IMR-90 (cell line): Measurements from ENCODE around the gene QTRT2. TPM values are rescaled to one million over a fixed set of nuclear protein-coding genes. Genes with fewer than 3 reads are reported as not detected.

ENCODE experiments used
- ATAC-seq: fragments of 200-7000 bp; cut with Tn5 transposase; 2 replicates; pipeline ENCODE4 v1.9.1; 2020; ENCODE audit warnings: low read depth, mild to moderate bottlenecking, moderate library complexity
- BruUV-seq: library from RNA; stranded (reverse); fragments of 400-500 nt; replicated peaks from 2 replicates; lab custom pipeline; 2021; lab: Mats Ljungman, UMichigan
- CTCF ChIA-PET: fragments of 300-600 bp; formaldehyde crosslinking; extraction: SDS; loops from one replicate; lab custom pipeline; 2021; ENCODE audit warnings: antibody characterized with exemption; lab: Yijun Ruan, JAX
- POLR2A ChIA-PET: fragments of 300-600 bp; sonication (Branson Sonifier 250); formaldehyde crosslinking; loops from one replicate; lab custom pipeline; 2022; ENCODE audit warnings: antibody characterized with exemption; ENCODE audit not compliant: unreplicated experiment; lab: Charles Lee
- DNase-seq: peaks from one replicate; pipeline ENCODE4 v3.0.0; 2013
- H2AFZ ChIP-seq: replicated peaks from 2 replicates; pipeline ENCODE3; 2013; ENCODE audit warnings: low read length, mild to moderate bottlenecking; ENCODE audit not compliant: poor library complexity
- H2AK5ac ChIP-seq: 2 replicates; pipeline ENCODE4 v1.6.1; 2013; ENCODE audit warnings: low read depth, low read length, inconsistent platforms
- H2AK9ac ChIP-seq: replicated peaks from 2 replicates; pipeline ENCODE3; 2013; ENCODE audit warnings: mild to moderate bottlenecking, low read depth, low read length, moderate library complexity; ENCODE audit not compliant: poor library complexity
- H2BK120ac ChIP-seq: 2 replicates; pipeline ENCODE4 v1.6.1; 2013; ENCODE audit warnings: low read depth, low read length, inconsistent platforms
- H2BK15ac ChIP-seq: 3 replicates; pipeline ENCODE4 v1.6.1; 2013; ENCODE audit warnings: low read depth, low read length, inconsistent platforms
- H2BK20ac ChIP-seq: 2 replicates; pipeline ENCODE4 v1.6.1; 2013; ENCODE audit warnings: low read depth, mild to moderate bottlenecking, inconsistent platforms, low read length, moderate library complexity
- H2BK5ac ChIP-seq: 2 replicates; pipeline ENCODE4 v1.6.1; 2013; ENCODE audit warnings: mild to moderate bottlenecking, low read depth, low read length, inconsistent platforms; ENCODE audit not compliant: poor library complexity, severe bottlenecking
- H3K14ac ChIP-seq: replicated peaks from 2 replicates; pipeline ENCODE4 v1.6.1; 2013; ENCODE audit warnings: low read depth, low read length, inconsistent platforms
- H3K18ac ChIP-seq: 2 replicates; pipeline ENCODE4 v1.6.1; 2013; ENCODE audit warnings: low read depth, low read length, control low read depth
- H3K23ac ChIP-seq: 2 replicates; pipeline ENCODE4 v1.6.1; 2013; ENCODE audit warnings: low read depth, low read length, inconsistent platforms
- H3K27ac ChIP-seq: 2 replicates; pipeline ENCODE4 v1.5.1; 2013; ENCODE audit warnings: mild to moderate bottlenecking, control low read depth, low read length; ENCODE audit not compliant: insufficient read depth
- H3K27me3 ChIP-seq: 2 replicates; pipeline ENCODE4 v1.6.1; 2013; ENCODE audit warnings: low read length; ENCODE audit not compliant: control insufficient read depth, insufficient read depth
- H3K36me3 ChIP-seq: 2 replicates; pipeline ENCODE4 v1.6.1; 2013; ENCODE audit warnings: low read length, mixed read lengths; ENCODE audit not compliant: control insufficient read depth, insufficient read depth
- H3K4ac ChIP-seq: 2 replicates; pipeline ENCODE4 v1.6.1; 2013; ENCODE audit warnings: low read depth, low read length, inconsistent platforms
- H3K4me1 ChIP-seq: 2 replicates; pipeline ENCODE4 v1.6.1; 2013; ENCODE audit warnings: low read length, mixed read lengths; ENCODE audit not compliant: control insufficient read depth, insufficient read depth
- H3K4me2 ChIP-seq: 2 replicates; pipeline ENCODE4 v1.6.1; 2013; ENCODE audit warnings: low read depth, mild to moderate bottlenecking, control low read depth, low read length, moderate library complexity
- H3K4me3 ChIP-seq: 2 replicates; pipeline ENCODE4 v1.5.1; 2013; ENCODE audit warnings: low read depth, mild to moderate bottlenecking, control low read depth, low read length, moderate library complexity; ENCODE audit not compliant: insufficient read depth
- H3K56ac ChIP-seq: 2 replicates; pipeline ENCODE4 v1.6.1; 2013; ENCODE audit warnings: low read length, inconsistent platforms; ENCODE audit not compliant: insufficient read depth; ENCODE audit errors: extremely low read depth
- H3K79me1 ChIP-seq, 2 experiments: 2 replicates each; pipeline ENCODE4 v1.6.1; 2013; ENCODE audit warnings: low read length in 2 of 2, inconsistent platforms in 1 of 2, low read depth in 1 of 2
- H3K9ac ChIP-seq: 2 replicates; pipeline ENCODE4 v1.6.1; 2013; ENCODE audit warnings: low read depth, low read length, control low read depth
- H3K9me1 ChIP-seq: 2 replicates; pipeline ENCODE4 v1.6.1; 2013; ENCODE audit warnings: low read length, inconsistent platforms; ENCODE audit not compliant: insufficient read depth
- H3K9me3 ChIP-seq: 2 replicates; pipeline ENCODE4 v1.6.1; 2013; ENCODE audit warnings: low read length; ENCODE audit not compliant: control insufficient read depth, insufficient read depth
- H4K20me1 ChIP-seq: 2 replicates; pipeline ENCODE4 v1.6.1; 2013; ENCODE audit warnings: low read length, inconsistent platforms; ENCODE audit not compliant: insufficient read depth
- H4K5ac ChIP-seq: 2 replicates; pipeline ENCODE4 v1.6.1; 2013; ENCODE audit warnings: mild to moderate bottlenecking, low read depth, low read length, control low read depth
- H4K8ac ChIP-seq, 2 experiments: 2 replicates each; pipeline ENCODE4 v1.6.1; 2013; ENCODE audit warnings: low read depth in 2 of 2, low read length in 2 of 2, control low read depth in 1 of 2, inconsistent platforms in 1 of 2
- H4K91ac ChIP-seq: 2 replicates; pipeline ENCODE4 v1.6.1; 2013; ENCODE audit warnings: low read depth, low read length, inconsistent platforms; ENCODE audit not compliant: insufficient read depth
- BHLHE40 ChIP-seq: fragments of 150-350 bp; IDR thresholded peaks from 2 replicates; pipeline ENCODE4 v1.6.1; 2016; ENCODE audit warnings: mild to moderate bottlenecking, low read depth, low read length
- CHD1 ChIP-seq: IDR thresholded peaks from 2 replicates; pipeline ENCODE4 v1.6.1; 2012; ENCODE audit warnings: low read depth, low read length, improper control_type of control experiment
- ELK1 ChIP-seq: fragments of 150-350 bp; IDR thresholded peaks from 2 replicates; pipeline ENCODE4 v1.6.1; 2016; ENCODE audit warnings: low read depth, mild to moderate bottlenecking, low read length, moderate library complexity, borderline replicate concordance
- MXI1 ChIP-seq: IDR thresholded peaks from 2 replicates; pipeline ENCODE4 v1.6.1; 2012; ENCODE audit warnings: low read depth, mild to moderate bottlenecking, low read length, moderate library complexity, borderline replicate concordance
- NFE2L2 ChIP-seq: fragments of 150-350 bp; IDR thresholded peaks from 2 replicates; pipeline ENCODE4 v1.6.1; 2016; ENCODE audit warnings: low read depth, mild to moderate bottlenecking, low read length
- POLR2A ChIP-seq: IDR thresholded peaks from 2 replicates; pipeline ENCODE4 v1.6.1; 2012; ENCODE audit warnings: mild to moderate bottlenecking, low read depth, low read length
- USF2 ChIP-seq: fragments of 150-350 bp; IDR thresholded peaks from 2 replicates; pipeline ENCODE4 v1.6.1; 2017; ENCODE audit warnings: mild to moderate bottlenecking, antibody characterized with exemption, low read length, low read depth
- WGBS, 2 experiments: methylation state at CpG; one replicate each; pipeline versions ENCODE4 v1.1.5 to v1.1.7; 2013; ENCODE audit warnings: missing lambda C conversion rate in 2 of 2; ENCODE audit not compliant: insufficient read length in 1 of 2; ENCODE audit errors: extremely low coverage in 2 of 2; 5-methylcytosine and 5-hydroxymethylcytosine counted together
- dilution Hi-C: fragments of 300-500 bp; cut with HindIII; formaldehyde crosslinking; loops from one replicate; pipeline ENCODE4 v1.14.3; 2018; ENCODE audit warnings: low sequenced_read_pairs; ENCODE audit not compliant: unreplicated experiment
- in situ Hi-C: fragments of 300-500 bp; cut with MboI; formaldehyde crosslinking; loops from 3 replicates; pipeline ENCODE4 v1.14.3; 2019; ENCODE audit warnings: low sequenced_read_pairs, inconsistent platforms, mixed read lengths
- intact Hi-C: fragments of 100-400 bp; cut with micrococcal nuclease; formaldehyde crosslinking; loops from 2 replicates; pipeline ENCODE4 v1.10.0; 2022
- polyA plus RNA-seq, 3 experiments: library from polyadenylated mRNA; depleted of rRNA; stranded (reverse); fragments of >200 nt; gene quantifications; 2 replicates each; pipeline ENCODE4 v1.2.3, GENCODE V29; 2012; ENCODE audit warnings: low replicate concordance in 1 of 3
- total RNA-seq: library from RNA; depleted of rRNA; stranded (reverse); fragments of >200 nt; gene quantifications from 2 replicates; pipeline ENCODE4 v1.2.3, GENCODE V29; 2012

Gene QTRT2
- total and polyA plus RNA-seq, 2 of the 4 experiments (the other 2 are of a cell fraction): 7.3 to 15.6 TPM

GRCh38 chr3:114060906-114061655, 4.5 kb downstream of the QTRT2 start:
- no peak for DNase-seq
- no peak for TF ChIP-seq BHLHE40
- no peak for TF ChIP-seq ELK1
- no peak for TF ChIP-seq POLR2A
- no peak for TF ChIP-seq MXI1
- no peak for TF ChIP-seq NFE2L2
- no peak for TF ChIP-seq USF2
- TF ChIP-seq CHD1: no peak
- no TSS peak for BruUV-seq
- ChIA-PET CTCF (no interaction called here), POLR2A (interaction anchor here (0.8 kb wide), 1 partner anchor 25 kb away, joined by 4 read pairs; no protein-coding TSS in a partner anchor)
- H3K9me3 ChIP-seq: no peaks in the 10 kb centered on the region
- H3K27me3 ChIP-seq: no peaks in the 10 kb centered on the region
- H2AK5ac ChIP-seq: no peak overlapping the region
- ATAC-seq: no peak
- no peak overlapping the region for H4K5ac ChIP-seq
- H2BK20ac ChIP-seq: no peak overlapping the region
- no peak overlapping the region for H3K4me2 ChIP-seq
- H3K79me1 ChIP-seq: peaks cover 21 to 54% of the 10 kb centered on the region in 2 experiments
- H3K9ac ChIP-seq: no peak overlapping the region
- H2AFZ ChIP-seq: no peak overlapping the region
- no peak overlapping the region for H4K8ac ChIP-seq
- no peaks in the 10 kb centered on the region for H4K20me1 ChIP-seq
- no peak overlapping the region for H3K56ac ChIP-seq
- H2BK5ac ChIP-seq: no peak overlapping the region
- no peak overlapping the region for H3K4me3 ChIP-seq
- dilution Hi-C loops (no loop called here), intact Hi-C loops (no loop called here), in situ Hi-C loops (loop anchor here (10.0 kb wide), 1 partner anchor 216 kb away; no protein-coding TSS in a partner anchor)
- no peak overlapping the region for H4K91ac ChIP-seq
- no peaks in the 10 kb centered on the region for H3K9me1 ChIP-seq
- H3K36me3 ChIP-seq: no peaks in the 10 kb centered on the region
- H3K4ac ChIP-seq: no peak overlapping the region
- H2AK9ac ChIP-seq: no peak overlapping the region
- H3K14ac ChIP-seq: no peak overlapping the region
- H3K4me1 ChIP-seq: no peaks in the 10 kb centered on the region
- H2BK120ac ChIP-seq: no peak overlapping the region
- 100% methylated on average over 2 of the region's 8 CpGs; no CpG with 5 or more reads in 1 of the 2 experiments for WGBS, 2 experiments
- H3K18ac ChIP-seq: no peak overlapping the region
- no peak overlapping the region for H3K23ac ChIP-seq
- H3K27ac ChIP-seq: no peak overlapping the region
- no peak overlapping the region for H2BK15ac ChIP-seq
